ENCODE data around the gene STPG4.

Gene STPG4

GRCh38 chr2:47189635-47190034, 34.5 kb upstream of the STPG4 start (continued):
- TF ChIP-seq GLI4 (tag by site-specific recombination; IDR thresholded peaks at IDR 0.05): no peak
- no peak for TF ChIP-seq ZNF530 (tag by site-specific recombination; IDR thresholded peaks at IDR 0.05; ENCODE audit: low read depth)
- no peak for TF ChIP-seq ZNF701 (tag by site-specific recombination; IDR thresholded peaks at IDR 0.05)
- TF ChIP-seq ZNF610 (tag by site-specific recombination; IDR thresholded peaks at IDR 0.05; ENCODE audit: borderline replicate concordance): no peak
- no peak for TF ChIP-seq ZNF114 (tag by site-specific recombination; IDR thresholded peaks at IDR 0.05)
- no peak for TF ChIP-seq ZNF785 (tag by site-specific recombination; IDR thresholded peaks at IDR 0.05)
- no peak for TF ChIP-seq ZNF335 (tag by site-specific recombination; conservative IDR thresholded peaks at IDR 0.05)
- no peak for TF ChIP-seq ZNF18 (tag by site-specific recombination; IDR thresholded peaks at IDR 0.05)

- Histone ChIP-seq H3K4me1 (ENCODE audit: control insufficient read depth, insufficient read depth, low read length) (peaks cover 9% of the 10 kb centered on the region), H3K36me3 (ENCODE audit: control insufficient read depth in 2 of 2, insufficient read depth in 1 of 2, low read length in 2 of 2) (no peaks in the 10 kb centered on the region), H3K4me3 (ENCODE audit: low read depth, low read length) (no peak overlapping the region), H3K9me3 (ENCODE audit: control insufficient read depth, insufficient read depth, low read depth, low read length) (no peaks in the 10 kb centered on the region), H3K27ac (ENCODE audit: extremely low read depth, low read depth, low read length) (no peak overlapping the region)
- TF ChIP-seq PRDM10 (tag by site-specific recombination; IDR thresholded peaks at IDR 0.05) (no peak), OVOL3 (tag by site-specific recombination; IDR thresholded peaks at IDR 0.05) (no peak), ZNF560 (tag by site-specific recombination; IDR thresholded peaks at IDR 0.05; ENCODE audit: borderline replicate concordance) (no peak), ZNF843 (tag by site-specific recombination; IDR thresholded peaks at IDR 0.05) (no peak), HIC1 (tag by site-specific recombination; IDR thresholded peaks at IDR 0.05) (no peak), ZFP69B (tag by site-specific recombination; IDR thresholded peaks at IDR 0.05) (no peak), PATZ1 (tag by site-specific recombination; IDR thresholded peaks at IDR 0.05) (no peak), EGR2 (tag by site-specific recombination; IDR thresholded peaks at IDR 0.05; ENCODE audit: low read depth) (no peak), KLF17 (tag by site-specific recombination; IDR thresholded peaks at IDR 0.05) (no peak), ZNF600 (tag by site-specific recombination; IDR thresholded peaks at IDR 0.05) (no peak), ZNF404 (tag by site-specific recombination; IDR thresholded peaks at IDR 0.05) (no peak), ZNF501 (tag by site-specific recombination; IDR thresholded peaks at IDR 0.05) (no peak), BCL11B (tag by site-specific recombination; IDR thresholded peaks at IDR 0.05; ENCODE audit: low read depth) (no peak), ZNF169 (tag by site-specific recombination; IDR thresholded peaks at IDR 0.05) (no peak), ZNF335 (tag by site-specific recombination; conservative IDR thresholded peaks at IDR 0.05) (no peak), ATF2 (tag by site-specific recombination; IDR thresholded peaks at IDR 0.05; ENCODE audit: low read depth) (no peak), MYNN (tag by site-specific recombination; IDR thresholded peaks at IDR 0.05; ENCODE audit: borderline replicate concordance) (no peak)
- ChIA-PET CTCF (interaction anchor here (0.6 to 1.0 kb wide), 2 partner anchors 10 to 86 kb away, joined by 3 read pairs; no protein-coding TSS in a partner anchor), POLR2A (no interaction called here)
Observed at GRCh38 chr2:47187069-47187468, 32.0 kb upstream of the STPG4 start.

All from HEK293 (cell line).